Suprapubic skin (tissue), 4 donors: ENCODE results near the gene ARVCF. TPM values are rescaled to one million over a fixed set of nuclear protein-coding genes. Genes with fewer than 3 reads are reported as not detected.

Experiments
- DNase-seq, 2 donors: peaks; one replicate each; pipeline ENCODE4 v3.0.0-alpha.2; 2019; ENCODE audit warnings: low spot score in 2 of 2
- H3K27ac ChIP-seq: fragments of 200-600 bp; sonication (generic); one replicate; pipeline ENCODE4 v1.5.1; 2019
- H3K27me3 ChIP-seq: fragments of 200-600 bp; sonication (generic); one replicate; pipeline ENCODE4 v1.5.1; 2019
- H3K36me3 ChIP-seq: fragments of 200-600 bp; sonication (generic); one replicate; pipeline ENCODE4 v1.5.1; 2019
- H3K4me1 ChIP-seq: fragments of 200-600 bp; sonication (generic); one replicate; pipeline ENCODE4 v1.5.1; 2019
- H3K4me3 ChIP-seq: fragments of 200-600 bp; sonication (generic); one replicate; pipeline ENCODE4 v1.5.1; 2019; ENCODE audit warnings: mild to moderate bottlenecking
- H3K9me3 ChIP-seq: fragments of 200-600 bp; sonication (generic); one replicate; pipeline ENCODE4 v1.5.1; 2019
- CTCF ChIP-seq, 2 donors: fragments of 200-600 bp in 1 of 2; fragments of 450-650 bp in 1 of 2; sonication (generic) in 1 of 2; IDR thresholded peaks; one replicate each; pipeline ENCODE4 v1.5.1; 2016 to 2019; ENCODE audit warnings: antibody characterized with exemption in 2 of 2, mild to moderate bottlenecking in 1 of 2, moderate library complexity in 1 of 2
- EP300 ChIP-seq: sonication (generic); formaldehyde crosslinking; IDR thresholded peaks from one replicate; pipeline ENCODE4 v1.6.1; 2017; ENCODE audit warnings: antibody characterized with exemption
- POLR2A ChIP-seq, 2 donors: fragments of 450-650 bp; IDR thresholded peaks; one replicate each; pipeline ENCODE4 v1.6.1; 2017; ENCODE audit warnings: antibody characterized with exemption in 2 of 2, mild to moderate bottlenecking in 2 of 2, moderate library complexity in 2 of 2
- POLR2AphosphoS5 ChIP-seq, 3 donors: sonication (generic); formaldehyde crosslinking; IDR thresholded peaks; one replicate each; pipeline ENCODE4 v1.6.1; 2017; ENCODE audit warnings: antibody characterized with exemption in 3 of 3
- WGBS: methylation state at CpG from one replicate; pipeline ENCODE4 v1.1.5; 2018; 5-methylcytosine and 5-hydroxymethylcytosine counted together
- total RNA-seq, 4 donors: library from RNA; depleted of rRNA; stranded (reverse); fragments of >200 nt; gene quantifications; one replicate each; pipeline ENCODE4 v1.1.0, GENCODE V29; 2016

Gene ARVCF
- total RNA-seq, 4 donors from 2014 or later = 22.9 to 38.4 (median 26.0) TPM

- H3K27ac ChIP-seq = no peak overlapping the region
- peak in 1 of 2 donors; percentile 48 for DNase-seq
- no peaks in the 10 kb centered on the region for H3K27me3 ChIP-seq
- no peaks in the 10 kb centered on the region for H3K9me3 ChIP-seq
- no peak overlapping the region for H3K4me3 ChIP-seq
- peaks cover 28% of the 10 kb centered on the region for H3K4me1 ChIP-seq
- TF ChIP-seq POLR2A (IDR thresholded peaks at IDR 0.05) = no peak
- no peak for TF ChIP-seq EP300
- no peak for TF ChIP-seq POLR2AphosphoS5 (IDR thresholded peaks at IDR 0.05)
- peaks cover 9% of the 10 kb centered on the region for H3K36me3 ChIP-seq
- WGBS = 86% methylated on average over 12 of the region's 12 CpGs
These were observed 10.5 kb upstream of the ARVCF start for GRCh38 chr22:20026996-20027601.

- Histone ChIP-seq H3K27me3 (no peaks in the 10 kb centered on the region), H3K4me3 (no peak overlapping the region), H3K4me1 (peaks cover 32% of the 10 kb centered on the region), H3K36me3 (peaks cover 6% of the 10 kb centered on the region), H3K27ac (no peak overlapping the region), H3K9me3 (no peaks in the 10 kb centered on the region)
- peak in 1 of 2 donors; percentile 40 for DNase-seq
- 88% methylated on average over 11 of the region's 13 CpGs for WGBS
- no peak for TF ChIP-seq EP300
- TF ChIP-seq POLR2AphosphoS5 (IDR thresholded peaks at IDR 0.05) = no peak
- TF ChIP-seq POLR2A (IDR thresholded peaks at IDR 0.05) = no peak
These were observed 9.7 kb upstream of the ARVCF start for GRCh38 chr22:20026204-20026908.

- peaks cover 33% of the 10 kb centered on the region for H3K4me1 ChIP-seq
- H3K9me3 ChIP-seq = no peaks in the 10 kb centered on the region
- peak in 1 of 2 donors; percentile 52 for DNase-seq
- 95% methylated on average over 7 of the region's 13 CpGs for whole genome bisulfite sequencing
- TF ChIP-seq CTCF (IDR thresholded peaks at IDR 0.05) (no peak), POLR2A (IDR thresholded peaks at IDR 0.05) (no peak), EP300 (no peak), POLR2AphosphoS5 (IDR thresholded peaks at IDR 0.05) (no peak)
- no peak overlapping the region for H3K27ac ChIP-seq
- H3K27me3 ChIP-seq = no peaks in the 10 kb centered on the region
- H3K36me3 ChIP-seq = peaks cover 6% of the 10 kb centered on the region
- H3K4me3 ChIP-seq = no peak overlapping the region
These were observed 9.0 kb upstream of the ARVCF start for GRCh38 chr22:20025401-20026203.

GRCh38 chr22:20024650-20025397 lies 8.2 kb upstream of the ARVCF start:
- no peak overlapping the region for H3K4me3 ChIP-seq
- peak in 1 of 2 donors; percentile 30 for DNase-seq
- H3K4me1 ChIP-seq = peaks cover 39% of the 10 kb centered on the region
- peaks cover 6% of the 10 kb centered on the region for H3K36me3 ChIP-seq
- 91% methylated on average over 15 of the region's 15 CpGs for WGBS
- TF ChIP-seq EP300 = no peak
- TF ChIP-seq POLR2A (IDR thresholded peaks at IDR 0.05) = no peak
- TF ChIP-seq POLR2AphosphoS5 (IDR thresholded peaks at IDR 0.05) = no peak
- no peak for TF ChIP-seq CTCF (IDR thresholded peaks at IDR 0.05)
- H3K9me3 ChIP-seq = no peaks in the 10 kb centered on the region
- H3K27me3 ChIP-seq = no peaks in the 10 kb centered on the region
- no peak overlapping the region for H3K27ac ChIP-seq

- no peak overlapping the region for H3K27ac ChIP-seq
- H3K36me3 ChIP-seq = peaks cover 6% of the 10 kb centered on the region
- no peak overlapping the region for H3K4me3 ChIP-seq
- no peaks in the 10 kb centered on the region for H3K27me3 ChIP-seq
- WGBS = 84% methylated on average over 11 of the region's 13 CpGs
- H3K9me3 ChIP-seq = no peaks in the 10 kb centered on the region
- H3K4me1 ChIP-seq = peaks cover 38% of the 10 kb centered on the region
- TF ChIP-seq POLR2AphosphoS5 (IDR thresholded peaks at IDR 0.05) = no peak
- no peak for TF ChIP-seq EP300
- TF ChIP-seq CTCF (IDR thresholded peaks at IDR 0.05) = no peak
- no peak for TF ChIP-seq POLR2A (IDR thresholded peaks at IDR 0.05)
- peak in 1 of 2 donors; percentile 40 for DNase-seq
These were observed 7.6 kb upstream of the ARVCF start for GRCh38 chr22:20024225-20024624.
